Measurements from ENCODE around the gene CPN1.
"Not testable (repeated sequence)": the region's sequence is repeated elsewhere in the genome, so short reads cannot be mapped to it uniquely, and the experiment has no call there.

CPN1 gene

GRCh38 chr10:100081075-100082001 lies at the start of gene CPN1:
Gene CPN1 (minus strand): TSS chr10:100081869. CDS start chr10:100081625, 244 bp downstream.
- DNase-seq (ENCODE audit: low spot score): no peak

GRCh38 chr10:100130831-100131230 lies 49.2 kb upstream of the CPN1 start:
- no peak for DNase-seq (ENCODE audit: low spot score)

GRCh38 chr10:100129424-100129823 lies 47.8 kb upstream of the CPN1 start:
- DNase-seq (ENCODE audit: low spot score): no peak

- no peak for DNase-seq (ENCODE audit: low spot score)
Observed at GRCh38 chr10:100128951-100129350, 47.3 kb upstream of the CPN1 start.

- not testable (repeated sequence) for DNase-seq (ENCODE audit: low spot score)
Observed at GRCh38 chr10:100125335-100125734, 43.7 kb upstream of the CPN1 start.

- no peak for DNase-seq (ENCODE audit: low spot score)
Observed at GRCh38 chr10:100124097-100124496, 42.4 kb upstream of the CPN1 start.

- no peak for DNase-seq (ENCODE audit: low spot score)
Observed at GRCh38 chr10:100122780-100123179, 41.1 kb upstream of the CPN1 start.

GRCh38 chr10:100120550-100120949 lies 38.9 kb upstream of the CPN1 start:
- no peak for DNase-seq (ENCODE audit: low spot score)

GRCh38 chr10:100119726-100120125 lies 38.1 kb upstream of the CPN1 start:
- DNase-seq (ENCODE audit: low spot score): no peak

- no peak for DNase-seq (ENCODE audit: low spot score)
Observed at GRCh38 chr10:100114976-100115770, 33.5 kb upstream of the CPN1 start.

- no peak for DNase-seq (ENCODE audit: low spot score)
Observed at GRCh38 chr10:100114460-100114859, 32.8 kb upstream of the CPN1 start.

GRCh38 chr10:100109670-100110069 lies 28.0 kb upstream of the CPN1 start:
- DNase-seq (ENCODE audit: low spot score): no peak

- DNase-seq (ENCODE audit: low spot score): no peak
Observed at GRCh38 chr10:100106865-100107264, 25.2 kb upstream of the CPN1 start.

GRCh38 chr10:100104300-100104699 lies 22.6 kb upstream of the CPN1 start:
- no peak for DNase-seq (ENCODE audit: low spot score)

GRCh38 chr10:100103581-100103980 lies 21.9 kb upstream of the CPN1 start:
- DNase-seq (ENCODE audit: low spot score): no peak

GRCh38 chr10:100101192-100102076 lies 19.8 kb upstream of the CPN1 start:
- DNase-seq (ENCODE audit: low spot score): no peak

GRCh38 chr10:100100651-100101184 lies 19.0 kb upstream of the CPN1 start:
- peak; percentile 49 for DNase-seq (ENCODE audit: low spot score)

GRCh38 chr10:100089241-100089640 lies 7.6 kb upstream of the CPN1 start:
- DNase-seq (ENCODE audit: low spot score): no peak

- not testable (repeated sequence) for DNase-seq (ENCODE audit: low spot score)
Observed at GRCh38 chr10:100086708-100087107, 5.0 kb upstream of the CPN1 start.

GRCh38 chr10:100085596-100085995 lies 3.9 kb upstream of the CPN1 start:
- DNase-seq (ENCODE audit: low spot score): no peak

- DNase-seq (ENCODE audit: low spot score): no peak
Observed at GRCh38 chr10:100083623-100084022, 2.0 kb upstream of the CPN1 start.

GRCh38 chr10:100082276-100082675 lies 607 bp upstream of the CPN1 start:
- DNase-seq (ENCODE audit: low spot score): not testable (repeated sequence)

Measured in AG08395 (cell line).